Panc1 (cell line): ENCODE data around the gene MORC3.

Experiments
- CTCF ChIP-seq: fragments of 450-650 bp; IDR thresholded peaks from 2 replicates; pipeline ENCODE4 v1.5.1; 2017; ENCODE audit warnings: mild to moderate bottlenecking
- TCF7L2 ChIP-seq: IDR thresholded peaks from 2 replicates; pipeline ENCODE4 v1.6.1; 2011; ENCODE audit warnings: mild to moderate bottlenecking, low read depth, low read length, inconsistent platforms
- TF ChIP-seq, protein P1 (sequence below), 2 experiments: IDR thresholded peaks; 2 replicates each; pipeline ENCODE4 v1.6.1; 2011 to 2012; ENCODE audit warnings: low read depth in 2 of 2, control low read depth in 1 of 2, low read length in 1 of 2, mild to moderate bottlenecking in 1 of 2, moderate library complexity in 1 of 2; ENCODE audit not compliant: insufficient read depth in 1 of 2

GRCh38 chr21:36310016-36310415 is 10.0 kb upstream of the MORC3 start:
- TF ChIP-seq, protein P1, sequence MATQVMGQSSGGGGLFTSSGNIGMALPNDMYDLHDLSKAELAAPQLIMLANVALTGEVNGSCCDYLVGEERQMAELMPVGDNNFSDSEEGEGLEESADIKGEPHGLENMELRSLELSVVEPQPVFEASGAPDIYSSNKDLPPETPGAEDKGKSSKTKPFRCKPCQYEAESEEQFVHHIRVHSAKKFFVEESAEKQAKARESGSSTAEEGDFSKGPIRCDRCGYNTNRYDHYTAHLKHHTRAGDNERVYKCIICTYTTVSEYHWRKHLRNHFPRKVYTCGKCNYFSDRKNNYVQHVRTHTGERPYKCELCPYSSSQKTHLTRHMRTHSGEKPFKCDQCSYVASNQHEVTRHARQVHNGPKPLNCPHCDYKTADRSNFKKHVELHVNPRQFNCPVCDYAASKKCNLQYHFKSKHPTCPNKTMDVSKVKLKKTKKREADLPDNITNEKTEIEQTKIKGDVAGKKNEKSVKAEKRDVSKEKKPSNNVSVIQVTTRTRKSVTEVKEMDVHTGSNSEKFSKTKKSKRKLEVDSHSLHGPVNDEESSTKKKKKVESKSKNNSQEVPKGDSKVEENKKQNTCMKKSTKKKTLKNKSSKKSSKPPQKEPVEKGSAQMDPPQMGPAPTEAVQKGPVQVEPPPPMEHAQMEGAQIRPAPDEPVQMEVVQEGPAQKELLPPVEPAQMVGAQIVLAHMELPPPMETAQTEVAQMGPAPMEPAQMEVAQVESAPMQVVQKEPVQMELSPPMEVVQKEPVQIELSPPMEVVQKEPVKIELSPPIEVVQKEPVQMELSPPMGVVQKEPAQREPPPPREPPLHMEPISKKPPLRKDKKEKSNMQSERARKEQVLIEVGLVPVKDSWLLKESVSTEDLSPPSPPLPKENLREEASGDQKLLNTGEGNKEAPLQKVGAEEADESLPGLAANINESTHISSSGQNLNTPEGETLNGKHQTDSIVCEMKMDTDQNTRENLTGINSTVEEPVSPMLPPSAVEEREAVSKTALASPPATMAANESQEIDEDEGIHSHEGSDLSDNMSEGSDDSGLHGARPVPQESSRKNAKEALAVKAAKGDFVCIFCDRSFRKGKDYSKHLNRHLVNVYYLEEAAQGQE (IDR thresholded peaks at IDR 0.05; ENCODE audit: insufficient read depth in 1 of 2, low read depth in 2 of 2, low read length in 1 of 2): no peak
- TF ChIP-seq CTCF (no peak), TCF7L2 (no peak)
